ENCODE measurements around the gene CAPN9.

The CAPN9 gene

GRCh38 chr1:230798491-230798890, 51.3 kb downstream of the CAPN9 start:
- no peak overlapping the region for H3K27ac ChIP-seq
- H3K36me3 ChIP-seq, result no peaks in the 10 kb centered on the region
- H3K4me3 ChIP-seq, result no peak overlapping the region
- H3K4me1 ChIP-seq, result peaks cover 0 to 8% (median 0%) of the 10 kb centered on the region in 10 experiments; a peak in 3 of 20 replicates
- TF ChIP-seq Cebpa-rat (IDR thresholded peaks at IDR 0.05), result no peak
- H3K9ac ChIP-seq, result no peak overlapping the region
- H4K20me1 ChIP-seq, result no peaks in the 10 kb centered on the region
- no peaks in the 10 kb centered on the region for H3K27me3 ChIP-seq
- no peaks in the 10 kb centered on the region for H3K9me3 ChIP-seq (replicated peaks in 1 of 11)
- no peak overlapping the region for H3K4me2 ChIP-seq

- H3K27ac ChIP-seq, result no peak overlapping the region
- no peak for TF ChIP-seq Cebpa-rat (IDR thresholded peaks at IDR 0.05)
- H3K27me3 ChIP-seq, result no peaks in the 10 kb centered on the region
- H3K4me3 ChIP-seq, result no peak overlapping the region
- H3K9ac ChIP-seq, result no peak overlapping the region
- peaks cover 0 to 11% (median 0%) of the 10 kb centered on the region in 10 experiments; a peak in 1 of 20 replicates for H3K4me1 ChIP-seq
- H4K20me1 ChIP-seq, result no peaks in the 10 kb centered on the region
- H3K9me3 ChIP-seq (replicated peaks in 1 of 11), result peaks cover 0 to 2% (median 0%) of the 10 kb centered on the region in 11 experiments; a peak in 1 of 22 replicates
- no peak overlapping the region for H3K4me2 ChIP-seq
- H3K36me3 ChIP-seq, result no peaks in the 10 kb centered on the region
Measured at GRCh38 chr1:230800891-230801840, 54.0 kb downstream of the CAPN9 start.

DNA sequence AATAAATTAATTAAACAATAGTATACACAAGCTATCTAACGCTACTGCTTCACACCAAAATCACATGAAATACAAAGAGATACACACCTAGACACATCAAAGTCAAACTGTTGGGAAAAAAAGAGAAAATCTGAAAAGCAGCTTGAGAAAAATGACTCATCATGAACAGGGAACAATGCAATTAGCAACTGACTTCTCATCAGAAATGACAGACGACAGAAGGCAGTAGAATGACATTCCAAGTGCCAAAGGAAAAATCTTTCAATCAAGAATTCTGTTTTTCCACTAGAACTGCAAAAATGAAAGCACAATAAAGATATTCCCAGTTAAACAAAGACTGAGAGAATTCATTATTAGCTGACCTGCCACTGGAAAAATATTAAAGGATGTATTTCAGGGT, 57.2 kb downstream of the CAPN9 start:
- Histone ChIP-seq H3K4me1 (peaks cover 0 to 4% (median 0%) of the 10 kb centered on the region in 10 experiments; a peak in 1 of 20 replicates), H3K4me3 (no peak overlapping the region), H3K36me3 (0 out of 22 replicates have a peak, but pooled peaks cover 0 to 4% (median 0%) of the 10 kb centered on the region in 11 experiments), H3K4me2 (no peak overlapping the region), H3K27me3 (no peaks in the 10 kb centered on the region), H3K9ac (no peak overlapping the region), H3K9me3 (replicated peaks in 1 of 11) (peaks cover 0 to 14% (median 10%) of the 10 kb centered on the region in 11 experiments; a peak in 13 of 22 replicates), H4K20me1 (no peaks in the 10 kb centered on the region), H3K27ac (no peak overlapping the region)
- TF ChIP-seq Cebpa-rat (IDR thresholded peaks at IDR 0.05), result no peak

GRCh38 chr1:230806552-230806951, 59.4 kb downstream of the CAPN9 start:
- Histone ChIP-seq H3K36me3 (0 out of 22 replicates have a peak, but pooled peaks cover 0 to 4% (median 0%) of the 10 kb centered on the region in 11 experiments), H3K9ac (no peak overlapping the region), H3K4me1 (peaks cover 0 to 4% (median 0%) of the 10 kb centered on the region in 10 experiments; a peak in 1 of 20 replicates), H3K4me3 (no peak overlapping the region), H4K20me1 (no peaks in the 10 kb centered on the region), H3K4me2 (no peak overlapping the region), H3K9me3 (replicated peaks in 1 of 11) (peaks cover 3 to 24% (median 17%) of the 10 kb centered on the region in 11 experiments; a peak in 20 of 22 replicates), H3K27me3 (no peaks in the 10 kb centered on the region), H3K27ac (no peak overlapping the region)
- TF ChIP-seq Cebpa-rat (IDR thresholded peaks at IDR 0.05), result no peak

GRCh38 chr1:230807029-230807428, 59.8 kb downstream of the CAPN9 start:
- no peak overlapping the region for H3K4me2 ChIP-seq
- TF ChIP-seq Cebpa-rat (IDR thresholded peaks at IDR 0.05), result no peak
- no peaks in the 10 kb centered on the region for H3K27me3 ChIP-seq
- no peak overlapping the region for H3K9ac ChIP-seq
- no peaks in the 10 kb centered on the region for H4K20me1 ChIP-seq
- H3K9me3 ChIP-seq (replicated peaks in 1 of 11), result peaks cover 7 to 29% (median 22%) of the 10 kb centered on the region in 11 experiments
- no peak overlapping the region for H3K4me3 ChIP-seq
- H3K4me1 ChIP-seq, result peaks cover 0 to 4% (median 0%) of the 10 kb centered on the region in 10 experiments; a peak in 1 of 20 replicates
- H3K36me3 ChIP-seq, result peaks cover 0 to 4% (median 0%) of the 10 kb centered on the region in 11 experiments; a peak in 1 of 22 replicates
- H3K27ac ChIP-seq, result no peak overlapping the region

GRCh38 chr1:230807561-230808280, 60.5 kb downstream of the CAPN9 start:
- Histone ChIP-seq H3K4me2 (no peak overlapping the region), H3K4me3 (no peak overlapping the region), H3K36me3 (peaks cover 0 to 4% (median 0%) of the 10 kb centered on the region in 11 experiments; a peak in 1 of 22 replicates), H3K4me1 (peaks cover 0 to 4% (median 0%) of the 10 kb centered on the region in 10 experiments; a peak in 1 of 20 replicates), H3K27me3 (no peaks in the 10 kb centered on the region), H3K9me3 (replicated peaks in 1 of 11) (peaks cover 14 to 36% (median 29%) of the 10 kb centered on the region in 11 experiments), H3K9ac (no peak overlapping the region), H4K20me1 (no peaks in the 10 kb centered on the region), H3K27ac (no peak overlapping the region)
- TF ChIP-seq Cebpa-rat (IDR thresholded peaks at IDR 0.05), result no peak

GRCh38 chr1:230808281-230808872, 61.2 kb downstream of the CAPN9 start:
- H3K9ac ChIP-seq, result no peak overlapping the region
- TF ChIP-seq Cebpa-rat (IDR thresholded peaks at IDR 0.05), result no peak
- H3K4me3 ChIP-seq, result no peak overlapping the region
- peaks cover 0 to 4% (median 0%) of the 10 kb centered on the region in 11 experiments; a peak in 1 of 22 replicates for H3K36me3 ChIP-seq
- H3K4me2 ChIP-seq, result no peak overlapping the region
- peaks cover 21 to 42% (median 35%) of the 10 kb centered on the region in 11 experiments for H3K9me3 ChIP-seq (replicated peaks in 1 of 11)
- H3K4me1 ChIP-seq, result peaks cover 0 to 4% (median 0%) of the 10 kb centered on the region in 10 experiments; a peak in 1 of 20 replicates
- no peaks in the 10 kb centered on the region for H4K20me1 ChIP-seq
- H3K27ac ChIP-seq, result no peak overlapping the region
- H3K27me3 ChIP-seq, result no peaks in the 10 kb centered on the region

GRCh38 chr1:230809256-230809990, 62.2 kb downstream of the CAPN9 start:
- no peak for TF ChIP-seq Cebpa-rat (IDR thresholded peaks at IDR 0.05)
- H3K27me3 ChIP-seq, result no peaks in the 10 kb centered on the region
- H3K4me1 ChIP-seq, result peaks cover 0 to 8% (median 2%) of the 10 kb centered on the region in 10 experiments; a peak in 11 of 20 replicates
- no peak overlapping the region for H3K4me3 ChIP-seq
- H3K9me3 ChIP-seq (replicated peaks in 1 of 11), result peaks cover 27 to 51% (median 41%) of the 10 kb centered on the region in 11 experiments
- H3K36me3 ChIP-seq, result peaks cover 0 to 4% (median 0%) of the 10 kb centered on the region in 11 experiments; a peak in 1 of 22 replicates
- H3K4me2 ChIP-seq, result no peak overlapping the region
- no peak overlapping the region for H3K27ac ChIP-seq
- no peaks in the 10 kb centered on the region for H4K20me1 ChIP-seq
- H3K9ac ChIP-seq, result no peak overlapping the region

Measured in BLaER1 treated with 17β-estradiol and CSF1 and Interleukin-3, amounts not matched to agents 10 nM and 100 nM (cell line).